IPS-20b (cell line): ENCODE measurements around the gene PARD3.
"Not testable (repeated sequence)": the region's sequence is repeated elsewhere in the genome, so short reads cannot be mapped to it uniquely, and the experiment has no call there.

Source experiments
- H3K27ac ChIP-seq: one replicate; pipeline ENCODE4 v1.5.1; 2013; ENCODE audit warnings: low read length
- H3K27me3 ChIP-seq: 2 replicates; pipeline ENCODE4 v1.6.1; 2013; ENCODE audit warnings: mild to moderate bottlenecking, low read length, inconsistent platforms; ENCODE audit not compliant: insufficient read depth
- H3K36me3 ChIP-seq: 2 replicates; pipeline ENCODE4 v1.6.1; 2013; ENCODE audit warnings: low read depth, mild to moderate bottlenecking, inconsistent platforms, low read length, moderate library complexity; ENCODE audit not compliant: insufficient read depth
- H3K4me1 ChIP-seq: 2 replicates; pipeline ENCODE4 v1.6.1; 2013; ENCODE audit warnings: mild to moderate bottlenecking, control low read depth, inconsistent platforms, low read length, moderate library complexity; ENCODE audit not compliant: insufficient read depth
- H3K4me3 ChIP-seq: 2 replicates; pipeline ENCODE4 v1.5.1; 2013; ENCODE audit warnings: mild to moderate bottlenecking, low read length, inconsistent platforms
- H3K9ac ChIP-seq: 2 replicates; pipeline ENCODE4 v1.6.1; 2013; ENCODE audit warnings: low read depth, mild to moderate bottlenecking, inconsistent platforms, low read length, moderate library complexity
- H3K9me3 ChIP-seq: 2 replicates; pipeline ENCODE4 v1.6.1; 2013; ENCODE audit warnings: mild to moderate bottlenecking, low read depth, low read length, inconsistent platforms; ENCODE audit not compliant: insufficient read depth

Gene PARD3

GRCh38 chr10:34446049-34446448 is 369.0 kb downstream of the PARD3 start:
- Histone ChIP-seq H3K9ac (no peak overlapping the region), H3K27me3 (no peaks in the 10 kb centered on the region), H3K36me3 (no peaks in the 10 kb centered on the region), H3K4me1 (0 out of 2 replicates have a peak, but pooled peaks cover 6% of the 10 kb centered on the region), H3K27ac (no peak overlapping the region), H3K4me3 (no peak overlapping the region), H3K9me3 (no peaks in the 10 kb centered on the region)

- Histone ChIP-seq H3K27ac (no peak overlapping the region), H3K27me3 (no peaks in the 10 kb centered on the region), H3K9me3 (no peaks in the 10 kb centered on the region), H3K4me1 (0 out of 2 replicates have a peak, but pooled peaks cover 2% of the 10 kb centered on the region), H3K36me3 (no peaks in the 10 kb centered on the region), H3K9ac (no peak overlapping the region), H3K4me3 (no peak overlapping the region)
Observed at GRCh38 chr10:34444223-34445183, 370.6 kb downstream of the PARD3 start.

GRCh38 chr10:34439386-34439785 is 375.7 kb downstream of the PARD3 start:
- not testable (repeated sequence) for H3K27me3 ChIP-seq, H3K9ac ChIP-seq, H3K36me3 ChIP-seq, H3K4me1 ChIP-seq, H3K27ac ChIP-seq, H3K9me3 ChIP-seq, H3K4me3 ChIP-seq

- Histone ChIP-seq H3K9me3 (no peaks in the 10 kb centered on the region), H3K4me1 (0 out of 2 replicates have a peak, but pooled peaks cover 3% of the 10 kb centered on the region), H3K9ac (no peak overlapping the region), H3K27me3 (no peaks in the 10 kb centered on the region), H3K4me3 (no peak overlapping the region), H3K27ac (no peak overlapping the region), H3K36me3 (no peaks in the 10 kb centered on the region)
Observed at GRCh38 chr10:34438741-34439140, 376.4 kb downstream of the PARD3 start.

- Histone ChIP-seq H3K9ac (no peak overlapping the region), H3K27ac (no peak overlapping the region), H3K4me3 (no peak overlapping the region), H3K4me1 (0 out of 2 replicates have a peak, but pooled peaks cover 3% of the 10 kb centered on the region), H3K36me3 (no peaks in the 10 kb centered on the region), H3K27me3 (no peaks in the 10 kb centered on the region), H3K9me3 (no peaks in the 10 kb centered on the region)
Observed at GRCh38 chr10:34437906-34438305, 377.2 kb downstream of the PARD3 start.

- Histone ChIP-seq H3K27ac (no peak overlapping the region), H3K36me3 (no peaks in the 10 kb centered on the region), H3K4me1 (peaks cover 13% of the 10 kb centered on the region; the same call in 1 of the 2 replicates), H3K27me3 (no peaks in the 10 kb centered on the region), H3K4me3 (no peak overlapping the region), H3K9me3 (no peaks in the 10 kb centered on the region), H3K9ac (no peak overlapping the region)
Observed at GRCh38 chr10:34434119-34434594, 380.9 kb downstream of the PARD3 start.

- H3K27me3 ChIP-seq, result no peaks in the 10 kb centered on the region
- no peak overlapping the region for H3K27ac ChIP-seq
- no peak overlapping the region for H3K9ac ChIP-seq
- no peak overlapping the region for H3K4me3 ChIP-seq
- no peaks in the 10 kb centered on the region for H3K36me3 ChIP-seq
- H3K4me1 ChIP-seq, result peaks cover 20% of the 10 kb centered on the region
- H3K9me3 ChIP-seq, result no peaks in the 10 kb centered on the region
Observed at GRCh38 chr10:34433241-34434076, 381.6 kb downstream of the PARD3 start.

GRCh38 chr10:34432589-34432988 is 382.5 kb downstream of the PARD3 start:
- no peaks in the 10 kb centered on the region for H3K36me3 ChIP-seq
- H3K27ac ChIP-seq, result no peak overlapping the region
- no peak overlapping the region for H3K4me3 ChIP-seq
- no peak overlapping the region for H3K9ac ChIP-seq
- no peaks in the 10 kb centered on the region for H3K27me3 ChIP-seq
- H3K4me1 ChIP-seq, result peaks cover 27% of the 10 kb centered on the region
- H3K9me3 ChIP-seq, result no peaks in the 10 kb centered on the region

GRCh38 chr10:34430685-34431084 is 384.4 kb downstream of the PARD3 start:
- Histone ChIP-seq H3K27ac (no peak overlapping the region), H3K27me3 (no peaks in the 10 kb centered on the region), H3K4me1 (peaks cover 34% of the 10 kb centered on the region), H3K4me3 (no peak overlapping the region), H3K9ac (no peak overlapping the region), H3K36me3 (no peaks in the 10 kb centered on the region), H3K9me3 (no peaks in the 10 kb centered on the region)

GRCh38 chr10:34428501-34428900 is 386.6 kb downstream of the PARD3 start:
- peaks cover 43% of the 10 kb centered on the region for H3K4me1 ChIP-seq
- H3K27ac ChIP-seq, result no peak overlapping the region
- no peaks in the 10 kb centered on the region for H3K27me3 ChIP-seq
- no peak overlapping the region for H3K9ac ChIP-seq
- no peaks in the 10 kb centered on the region for H3K9me3 ChIP-seq
- no peak overlapping the region for H3K4me3 ChIP-seq
- no peaks in the 10 kb centered on the region for H3K36me3 ChIP-seq

- Histone ChIP-seq H3K27ac (no peak overlapping the region), H3K9me3 (no peaks in the 10 kb centered on the region), H3K4me3 (peak overlapping the region; percentile 62), H3K9ac (peak overlapping the region; percentile 15; the same call in 1 of the 2 replicates), H3K27me3 (no peaks in the 10 kb centered on the region), H3K36me3 (no peaks in the 10 kb centered on the region), H3K4me1 (peaks cover 43% of the 10 kb centered on the region)
Observed at GRCh38 chr10:34427911-34428216, 387.2 kb downstream of the PARD3 start.
